GM10248 (cell line): Measurements from ENCODE around the gene TDRD10.

Experiments used
- CTCF ChIA-PET: fragments of 300-600 bp; sonication (Branson Sonifier 250); formaldehyde crosslinking; extraction: SDS; loops from one replicate; lab custom pipeline; 2021; ENCODE audit warnings: antibody characterized with exemption; lab: Yijun Ruan, JAX
- POLR2A ChIA-PET: fragments of 350-650 bp; sonication (Branson Sonifier 250); formaldehyde crosslinking; extraction: SDS; loops from one replicate; lab custom pipeline; 2020; ENCODE audit warnings: antibody characterized with exemption; lab: Yijun Ruan, JAX
- DNase-seq: peaks from one replicate; pipeline ENCODE4 v3.0.0; 2012; ENCODE audit errors: extremely low spot score
- CTCF ChIP-seq: IDR thresholded peaks from 2 replicates; pipeline ENCODE4 v1.5.1; 2012; ENCODE audit warnings: mild to moderate bottlenecking, low read depth; ENCODE audit errors: extremely low read depth, missing control alignments, control extremely low read depth

TDRD10 gene

GRCh38 chr1:154590756-154591155 lies 88.7 kb downstream of the TDRD10 start:
- TF ChIP-seq CTCF = no peak
- no peak for DNase-seq
- ChIA-PET POLR2A (no interaction called here), CTCF (interaction anchor here (1.4 kb wide), 1 partner anchor 44 kb away, joined by 3 read pairs; no protein-coding TSS in a partner anchor)

- no peak for DNase-seq
- ChIA-PET CTCF (interaction anchor here (1.1 to 1.7 kb wide), 4 partner anchors 9 to 44 kb away, joined by 3 to 6 read pairs (median 3); no protein-coding TSS in a partner anchor), POLR2A (interaction anchor here (0.7 kb wide), 1 partner anchor 430 kb away, joined by 4 read pairs; no protein-coding TSS in a partner anchor)
- no peak for TF ChIP-seq CTCF
These were observed 89.2 kb downstream of the TDRD10 start for GRCh38 chr1:154591206-154591605.

DNA sequence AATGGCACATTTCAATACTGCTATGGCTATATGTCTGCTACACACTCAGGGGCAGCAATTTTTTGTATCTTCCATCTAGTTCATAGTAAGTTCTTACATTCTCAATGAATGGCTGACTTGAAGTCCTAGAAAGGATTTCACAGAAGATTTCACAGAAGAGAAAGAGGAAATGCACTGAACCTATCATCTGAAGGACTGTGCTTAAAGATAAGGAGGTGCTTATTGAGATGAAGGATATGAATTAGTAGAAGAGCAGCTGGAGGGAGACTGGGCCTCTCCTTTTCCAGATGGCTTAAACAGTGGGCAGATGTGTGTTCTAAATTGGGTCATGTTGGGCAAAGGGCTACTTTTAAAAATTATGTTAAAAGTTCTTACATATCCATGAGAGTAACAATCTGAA lies 91.4 kb downstream of the TDRD10 start:
- DNase-seq = no peak
- no peak for TF ChIP-seq CTCF
- ChIA-PET CTCF (interaction anchor here (0.9 to 1.2 kb wide), 2 partner anchors 34 to 114 kb away, joined by 3 to 5 read pairs; no protein-coding TSS in a partner anchor), POLR2A (no interaction called here)

DNA sequence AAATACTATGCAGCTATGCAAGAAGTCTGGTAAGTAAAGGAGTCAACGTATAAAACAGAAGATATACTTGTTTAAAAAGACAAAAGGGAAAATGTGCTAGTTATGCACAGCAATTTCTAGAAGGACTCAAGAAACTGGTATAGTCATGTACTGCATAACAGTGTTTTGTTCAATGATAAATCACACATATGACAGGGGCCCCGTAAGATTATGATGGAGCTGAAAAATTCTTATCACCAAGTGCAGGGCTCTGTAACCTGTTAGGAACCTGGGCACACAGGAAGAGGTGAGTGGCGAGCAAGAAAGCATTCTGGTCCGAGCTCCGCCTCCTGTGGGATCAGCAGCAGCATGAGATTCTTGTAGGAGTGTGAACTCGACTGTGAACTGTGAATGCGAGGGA lies 92.8 kb downstream of the TDRD10 start:
- CTCF ChIA-PET = interaction anchor here (0.7 to 2.0 kb wide), 6 partner anchors 9 to 116 kb away, joined by 3 to 6 read pairs (median 3); no protein-coding TSS in a partner anchor
- TF ChIP-seq CTCF = no peak
- DNase-seq = no peak
- POLR2A ChIA-PET = no interaction called here

DNA sequence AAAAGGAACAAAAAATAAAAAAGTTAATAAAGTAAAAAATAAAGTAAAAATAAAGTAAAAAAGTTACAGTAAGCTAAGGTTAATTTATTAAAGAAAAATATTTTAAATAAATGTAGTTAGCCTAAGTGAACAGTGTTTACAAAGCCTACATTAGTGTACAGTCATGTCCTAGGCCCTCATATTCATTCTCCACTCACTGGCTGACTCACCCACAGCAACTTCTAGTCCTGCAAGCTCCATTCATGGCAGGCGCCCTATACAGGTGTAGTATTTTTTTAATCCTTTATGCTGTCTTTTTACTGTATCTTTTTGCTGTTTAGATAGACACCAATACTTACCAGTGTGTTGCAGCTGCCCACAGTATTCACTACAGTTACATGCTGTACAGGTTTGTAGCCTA lies 93.6 kb downstream of the TDRD10 start:
- POLR2A ChIA-PET = no interaction called here

More for the DNA sequence above, 93.6 kb downstream of the TDRD10 start:
- TF ChIP-seq CTCF = no peak
- no peak for DNase-seq
- CTCF ChIA-PET = interaction anchor here (0.7 to 2.0 kb wide), 5 partner anchors 9 to 49 kb away, joined by 3 to 6 read pairs (median 4); no protein-coding TSS in a partner anchor
